ENCODE results near the gene THAP12. TPM values are rescaled to one million over a fixed set of nuclear protein-coding genes. Genes with fewer than 3 reads are reported as not detected.

The THAP12 gene
- total and polyA plus RNA-seq, 10 of the 15 experiments (the other 5 are each of a cell fraction or from before 2014, with no cell fraction given) = 12.6 to 45.6 (median 22.3) TPM

DNA sequence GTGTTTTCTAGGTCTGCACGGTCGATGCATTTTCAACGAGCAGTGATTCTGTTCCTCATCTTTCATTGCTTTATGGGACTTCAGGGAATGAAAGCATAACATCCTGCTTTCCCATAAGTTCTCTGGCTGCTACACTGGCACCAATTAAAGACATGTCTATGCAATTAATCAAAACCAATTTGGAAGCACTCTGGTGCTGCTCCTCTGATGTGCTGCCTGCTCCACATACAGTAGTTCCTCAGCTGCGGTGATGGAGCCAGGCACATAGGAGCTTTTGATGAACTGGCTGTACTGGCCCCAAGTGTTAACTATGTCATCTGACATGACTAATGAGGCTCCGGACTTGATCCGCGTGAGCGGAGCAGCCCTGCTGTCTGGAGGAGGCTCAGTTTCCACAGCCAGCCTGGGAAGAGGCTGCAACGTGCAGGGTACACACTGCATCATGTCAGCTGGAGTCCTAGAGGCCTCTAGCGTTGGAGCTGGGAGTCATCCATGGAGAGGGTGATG is 30.0 kb upstream of the THAP12 start:
- Histone ChIP-seq H3K4me1 (ENCODE audit: control insufficient read depth, insufficient read depth, low read length) (no peaks in the 10 kb centered on the region), H3K79me2 (ENCODE audit: control insufficient read depth, insufficient read depth, low read length) (no peaks in the 10 kb centered on the region), H2AFZ (ENCODE audit: control insufficient read depth, low read depth, low read length) (no peak overlapping the region), H3K27ac (ENCODE audit: control insufficient read depth, insufficient read depth) (no peak overlapping the region), H3K36me3 (ENCODE audit: control insufficient read depth in 2 of 2, insufficient read depth in 2 of 2, low read length in 1 of 2) (no peaks in the 10 kb centered on the region), H3K4me3 (no peak overlapping the region), H3K9me3 (replicated peaks; ENCODE audit: control insufficient read depth, insufficient read depth, low read length) (no peaks in the 10 kb centered on the region), H3K9ac (ENCODE audit: control insufficient read depth, insufficient read depth, low read length) (no peak overlapping the region), H3K4me2 (ENCODE audit: control insufficient read depth, insufficient read depth) (no peak overlapping the region), H3K27me3 (replicated peaks in 1 of 2; ENCODE audit: control insufficient read depth in 2 of 2, insufficient read depth in 2 of 2, low read length in 1 of 2) (no peaks in the 10 kb centered on the region; a peak in 2 of 4 replicates), H4K20me1 (ENCODE audit: control insufficient read depth, insufficient read depth) (no peaks in the 10 kb centered on the region)
- ATAC-seq = no peak
- TF ChIP-seq POLR2A (IDR thresholded peaks at IDR 0.05; ENCODE audit: low read depth, low read length) (no peak), EP300 (IDR thresholded peaks at IDR 0.05; ENCODE audit: borderline replicate concordance in 1 of 2, control insufficient read depth in 1 of 2, low read depth in 2 of 2, low read length in 2 of 2) (no peak), BHLHE40 (IDR thresholded peaks at IDR 0.05; ENCODE audit: borderline replicate concordance in 1 of 2, low read depth in 2 of 2, low read length in 1 of 2) (no peak), ZSCAN29 (IDR thresholded peaks at IDR 0.05) (no peak), SMARCA5 (IDR thresholded peaks at IDR 0.05) (no peak), SREBF1 (IDR thresholded peaks at IDR 0.05; ENCODE audit: low read length) (no peak), GATAD2B (conservative IDR thresholded peaks at IDR 0.05; ENCODE audit: low read depth) (no peak), EED (IDR thresholded peaks at IDR 0.05; ENCODE audit: low read depth) (no peak), DPF2 (IDR thresholded peaks at IDR 0.05) (no peak), NRF1 (conservative IDR thresholded peaks at IDR 0.05; ENCODE audit: low read depth, low read length) (no peak), CREM (IDR thresholded peaks at IDR 0.05; ENCODE audit: low read depth) (no peak), FOXM1 (IDR thresholded peaks at IDR 0.05; ENCODE audit: low read depth, low read length) (no peak), RBBP5 (conservative IDR thresholded peaks at IDR 0.05) (no peak), ZNF274 (IDR thresholded peaks at IDR 0.05; ENCODE audit: insufficient read depth, insufficient read length) (no peak), PAX8 (IDR thresholded peaks at IDR 0.05) (no peak)
- TF ChIP-seq, protein P1, sequence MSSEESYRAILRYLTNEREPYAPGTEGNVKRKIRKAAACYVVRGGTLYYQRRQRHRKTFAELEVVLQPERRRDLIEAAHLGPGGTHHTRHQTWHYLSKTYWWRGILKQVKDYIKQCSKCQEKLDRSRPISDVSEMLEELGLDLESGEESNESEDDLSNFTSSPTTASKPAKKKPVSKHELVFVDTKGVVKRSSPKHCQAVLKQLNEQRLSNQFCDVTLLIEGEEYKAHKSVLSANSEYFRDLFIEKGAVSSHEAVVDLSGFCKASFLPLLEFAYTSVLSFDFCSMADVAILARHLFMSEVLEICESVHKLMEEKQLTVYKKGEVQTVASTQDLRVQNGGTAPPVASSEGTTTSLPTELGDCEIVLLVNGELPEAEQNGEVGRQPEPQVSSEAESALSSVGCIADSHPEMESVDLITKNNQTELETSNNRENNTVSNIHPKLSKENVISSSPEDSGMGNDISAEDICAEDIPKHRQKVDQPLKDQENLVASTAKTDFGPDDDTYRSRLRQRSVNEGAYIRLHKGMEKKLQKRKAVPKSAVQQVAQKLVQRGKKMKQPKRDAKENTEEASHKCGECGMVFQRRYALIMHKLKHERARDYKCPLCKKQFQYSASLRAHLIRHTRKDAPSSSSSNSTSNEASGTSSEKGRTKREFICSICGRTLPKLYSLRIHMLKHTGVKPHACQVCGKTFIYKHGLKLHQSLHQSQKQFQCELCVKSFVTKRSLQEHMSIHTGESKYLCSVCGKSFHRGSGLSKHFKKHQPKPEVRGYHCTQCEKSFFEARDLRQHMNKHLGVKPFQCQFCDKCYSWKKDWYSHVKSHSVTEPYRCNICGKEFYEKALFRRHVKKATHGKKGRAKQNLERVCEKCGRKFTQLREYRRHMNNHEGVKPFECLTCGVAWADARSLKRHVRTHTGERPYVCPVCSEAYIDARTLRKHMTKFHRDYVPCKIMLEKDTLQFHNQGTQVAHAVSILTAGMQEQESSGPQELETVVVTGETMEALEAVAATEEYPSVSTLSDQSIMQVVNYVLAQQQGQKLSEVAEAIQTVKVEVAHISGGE (CRISPR knock-in tag; IDR thresholded peaks at IDR 0.05) = no peak
- TF ChIP-seq, protein P2, sequence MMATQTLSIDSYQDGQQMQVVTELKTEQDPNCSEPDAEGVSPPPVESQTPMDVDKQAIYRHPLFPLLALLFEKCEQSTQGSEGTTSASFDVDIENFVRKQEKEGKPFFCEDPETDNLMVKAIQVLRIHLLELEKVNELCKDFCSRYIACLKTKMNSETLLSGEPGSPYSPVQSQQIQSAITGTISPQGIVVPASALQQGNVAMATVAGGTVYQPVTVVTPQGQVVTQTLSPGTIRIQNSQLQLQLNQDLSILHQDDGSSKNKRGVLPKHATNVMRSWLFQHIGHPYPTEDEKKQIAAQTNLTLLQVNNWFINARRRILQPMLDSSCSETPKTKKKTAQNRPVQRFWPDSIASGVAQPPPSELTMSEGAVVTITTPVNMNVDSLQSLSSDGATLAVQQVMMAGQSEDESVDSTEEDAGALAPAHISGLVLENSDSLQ (IDR thresholded peaks at IDR 0.05) = no peak
- DNase-seq (ENCODE audit: low read depth, low spot score) = no peak
- intact Hi-C loops (cut with micrococcal nuclease; ENCODE audit: unreplicated experiment) (no loop called here), in situ Hi-C loops (cut with MboI) (no loop called here)
- POLR2A ChIA-PET = no interaction called here
- BruUV-seq (replicated peaks) = no TSS peak
- WGBS (ENCODE audit: insufficient coverage, insufficient replicate concordance, low lambda C conversion rate, missing lambda C conversion rate) = 67% methylated on average over 10 of the region's 10 CpGs
- SMC1A ChIA-PET (ENCODE audit: uncharacterized antibody, unreplicated experiment) = no interaction called here
- CTCF ChIA-PET = interaction anchor here (1.2 to 1.4 kb wide), 2 partner anchors 9 to 14 kb away, joined by 3 to 4 read pairs; no protein-coding TSS in a partner anchor
- no peak for FAIRE-seq
- RAD21 ChIA-PET (ENCODE audit: unreplicated experiment) = no interaction called here

Data from GM12878 (cell line).